ENCODE results near the gene ATG16L1. TPM values are rescaled to one million over a fixed set of nuclear protein-coding genes. Genes with fewer than 3 reads are reported as not detected.

Gene ATG16L1
- total RNA-seq, 1 experiment from 2014 or later: 42.0 TPM

DNA sequence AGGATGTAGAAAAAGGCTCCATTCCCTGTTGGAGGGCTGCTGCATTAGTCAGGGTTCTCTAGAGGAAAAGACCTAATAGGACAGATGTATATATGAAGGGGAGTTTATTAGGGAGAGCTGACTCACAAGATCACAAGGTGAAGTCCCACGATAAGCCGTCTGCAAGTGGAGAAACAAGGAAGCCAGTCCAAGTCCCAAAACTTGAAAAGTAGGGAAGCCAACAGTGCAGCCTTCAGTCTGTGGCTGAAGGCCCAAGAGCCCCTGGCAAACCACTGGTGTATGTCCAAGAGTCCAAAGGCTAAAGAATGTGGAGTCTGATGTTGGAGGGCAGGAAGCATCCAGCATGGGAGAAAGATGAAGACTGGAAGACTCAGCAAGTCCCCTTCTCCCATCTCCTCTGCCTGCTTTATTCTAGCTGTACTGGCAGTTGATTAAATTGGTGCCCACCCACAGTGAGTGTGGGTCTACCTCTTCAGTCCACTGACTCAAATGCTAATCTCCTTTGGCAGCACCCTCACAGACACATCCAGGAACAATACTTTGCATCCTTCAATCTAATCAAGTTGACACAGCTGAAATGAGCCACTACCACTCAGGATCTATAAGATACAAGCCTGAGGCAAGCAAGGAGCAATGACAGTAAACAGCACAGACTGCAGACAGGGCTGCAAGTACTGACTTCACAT, 30.0 kb upstream of the ATG16L1 start:
- no peaks in the 10 kb centered on the region for H3K79me1 ChIP-seq (ENCODE audit: insufficient read depth, low read depth, low read length, poor library complexity, severe bottlenecking)
- H3K27me3 ChIP-seq (ENCODE audit: insufficient read depth, low read length): no peaks in the 10 kb centered on the region
- no peak overlapping the region for H2BK15ac ChIP-seq (ENCODE audit: low read depth, low read length)
- no peaks in the 10 kb centered on the region for H4K20me1 ChIP-seq (ENCODE audit: control insufficient read depth, insufficient read depth, insufficient read length)
- Mint-ChIP-seq H3K27ac (no peak overlapping the region; a peak in 1 of 7 replicates), H3K36me3 (ENCODE audit: insufficient read depth in 1 of 3, low read depth in 3 of 3) (no peaks in the 10 kb centered on the region), H3K27me3 (ENCODE audit: low read depth) (no peaks in the 10 kb centered on the region; the same call in 1 of the 2 replicates), H3K4me1 (peaks cover under 1 to 2% of the 10 kb centered on the region in 2 experiments; a peak in 2 of 4 replicates), H3K4me3 (no peak overlapping the region), H3K9me3 (no peaks in the 10 kb centered on the region; a peak in 1 of 5 replicates)
- no peak overlapping the region for H2BK5ac ChIP-seq (ENCODE audit: insufficient read length, low read length)
- H3K14ac ChIP-seq (ENCODE audit: insufficient read depth, low read length): no peak overlapping the region
- TF ChIP-seq, protein P1, sequence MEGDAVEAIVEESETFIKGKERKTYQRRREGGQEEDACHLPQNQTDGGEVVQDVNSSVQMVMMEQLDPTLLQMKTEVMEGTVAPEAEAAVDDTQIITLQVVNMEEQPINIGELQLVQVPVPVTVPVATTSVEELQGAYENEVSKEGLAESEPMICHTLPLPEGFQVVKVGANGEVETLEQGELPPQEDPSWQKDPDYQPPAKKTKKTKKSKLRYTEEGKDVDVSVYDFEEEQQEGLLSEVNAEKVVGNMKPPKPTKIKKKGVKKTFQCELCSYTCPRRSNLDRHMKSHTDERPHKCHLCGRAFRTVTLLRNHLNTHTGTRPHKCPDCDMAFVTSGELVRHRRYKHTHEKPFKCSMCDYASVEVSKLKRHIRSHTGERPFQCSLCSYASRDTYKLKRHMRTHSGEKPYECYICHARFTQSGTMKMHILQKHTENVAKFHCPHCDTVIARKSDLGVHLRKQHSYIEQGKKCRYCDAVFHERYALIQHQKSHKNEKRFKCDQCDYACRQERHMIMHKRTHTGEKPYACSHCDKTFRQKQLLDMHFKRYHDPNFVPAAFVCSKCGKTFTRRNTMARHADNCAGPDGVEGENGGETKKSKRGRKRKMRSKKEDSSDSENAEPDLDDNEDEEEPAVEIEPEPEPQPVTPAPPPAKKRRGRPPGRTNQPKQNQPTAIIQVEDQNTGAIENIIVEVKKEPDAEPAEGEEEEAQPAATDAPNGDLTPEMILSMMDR (conservative IDR thresholded peaks at IDR 0.05): no peak
- H2BK12ac ChIP-seq (ENCODE audit: insufficient read length, low read depth, low read length): no peak overlapping the region
- WGBS (ENCODE audit: extremely low coverage, insufficient read length, low lambda C conversion rate): no CpG with 5 or more reads among the region's 2 CpGs
- no peak overlapping the region for H2BK120ac ChIP-seq (ENCODE audit: low read depth, low read length, poor library complexity, severe bottlenecking)
- 0 out of 2 replicates have a peak, but pooled peaks cover 2% of the 10 kb centered on the region for H3K79me2 ChIP-seq (ENCODE audit: insufficient read depth, low read length)
- no peak overlapping the region for H4K8ac ChIP-seq (replicated peaks; ENCODE audit: insufficient read length, low read depth, low read length)
- DNase-seq: no peak
- no peaks in the 10 kb centered on the region for H3K4me1 ChIP-seq (ENCODE audit: insufficient read depth, low read length)
- peaks cover 9% of the 10 kb centered on the region for H3K9me3 ChIP-seq (ENCODE audit: control insufficient read depth, low read depth, low read length)
- H2AFZ ChIP-seq (ENCODE audit: low read length): no peak overlapping the region
- H3K23me2 ChIP-seq (ENCODE audit: insufficient read length, low read depth, low read length, poor library complexity, severe bottlenecking): no peaks in the 10 kb centered on the region
- H2BK20ac ChIP-seq (ENCODE audit: low read depth, low read length, poor library complexity, severe bottlenecking): no peak overlapping the region
- H3K4me2 ChIP-seq (ENCODE audit: insufficient read depth, insufficient read length, low read length): no peak overlapping the region
- no peak overlapping the region for H3K9ac ChIP-seq (ENCODE audit: extremely low read depth, insufficient read length, low read length)
- no peak overlapping the region for H3K23ac ChIP-seq (ENCODE audit: insufficient read length, low read depth, low read length)
- no peak overlapping the region for H3K56ac ChIP-seq (ENCODE audit: insufficient read length, low read depth, low read length)
- H4K91ac ChIP-seq (ENCODE audit: insufficient read length, low read depth, low read length): no peak overlapping the region
- H3K18ac ChIP-seq (ENCODE audit: insufficient read length, low read depth, low read length): no peak overlapping the region
- no peak overlapping the region for H3T11ph ChIP-seq (ENCODE audit: low read length)
- H3K4ac ChIP-seq (ENCODE audit: low read depth, low read length): no peak overlapping the region
- H2AK5ac ChIP-seq (ENCODE audit: insufficient read length, low read length): no peak overlapping the region
- no peak overlapping the region for H4K5ac ChIP-seq (ENCODE audit: insufficient read length, low read depth, low read length)
- no peak overlapping the region for H3K27ac ChIP-seq (ENCODE audit: insufficient read length, low read depth, low read length)

Measured in H9 (cell line).